Neural progenitor cell (in vitro differentiated cells): ENCODE results near the gene ENPP6. TPM values are rescaled to one million over a fixed set of nuclear protein-coding genes. Genes with fewer than 3 reads are reported as not detected.

Experiments used
- DNase-seq: peaks from one replicate; pipeline ENCODE4 v3.0.0-alpha.2; 2016; ENCODE audit warnings: low spot score
- H2AFZ ChIP-seq: fragments of 200-600 bp; sonication (generic); replicated peaks from 2 replicates; pipeline ENCODE4 v1.6.1; 2016; ENCODE audit warnings: antibody characterized with exemption
- H3F3A ChIP-seq: fragments of 200-600 bp; sonication (generic); 2 replicates; pipeline ENCODE4 v1.6.1; 2016; ENCODE audit warnings: antibody characterized with exemption, low read depth
- H3K27ac ChIP-seq: fragments of 200-600 bp; sonication (generic); 2 replicates; pipeline ENCODE4 v1.5.1; 2016; ENCODE audit warnings: mild to moderate bottlenecking
- H3K27me3 ChIP-seq: fragments of 200-600 bp; sonication (generic); 2 replicates; pipeline ENCODE4 v1.6.1; 2016; ENCODE audit warnings: mild to moderate bottlenecking, moderate library complexity
- H3K36me3 ChIP-seq: fragments of 200-600 bp; sonication (generic); 2 replicates; pipeline ENCODE4 v1.5.1; 2016
- H3K4me1 ChIP-seq: fragments of 200-600 bp; sonication (generic); 2 replicates; pipeline ENCODE4 v1.6.1; 2016; ENCODE audit warnings: mixed run types
- H3K4me2 ChIP-seq: fragments of 200-600 bp; sonication (generic); 2 replicates; pipeline ENCODE4 v1.6.1; 2016
- H3K4me3 ChIP-seq: fragments of 200-600 bp; sonication (generic); 2 replicates; pipeline ENCODE4 v1.5.1; 2016
- H3K79me2 ChIP-seq: fragments of 200-600 bp; sonication (generic); 2 replicates; pipeline ENCODE4 v1.6.1; 2016; ENCODE audit warnings: low read depth
- H3K9ac ChIP-seq: fragments of 200-600 bp; sonication (generic); 2 replicates; pipeline ENCODE4 v1.6.1; 2016
- H3K9me3 ChIP-seq: fragments of 200-600 bp; sonication (generic); 2 replicates; pipeline ENCODE4 v1.5.1; 2016; ENCODE audit warnings: low read depth
- H4K20me1 ChIP-seq: fragments of 200-600 bp; sonication (generic); 2 replicates; pipeline ENCODE4 v1.6.1; 2016; ENCODE audit warnings: low read depth
- H3K27ac Mint-ChIP-seq: 3 replicates; pipeline ENCODE4 v1.8.0; 2021; ENCODE audit warnings: mixed read lengths
- H3K27me3 Mint-ChIP-seq: 2 replicates; pipeline ENCODE4 v1.8.0; 2022; ENCODE audit warnings: low read depth, mild to moderate bottlenecking, inconsistent platforms, moderate library complexity, mixed read lengths; ENCODE audit not compliant: insufficient read depth
- H3K36me3 Mint-ChIP-seq: 3 replicates; pipeline ENCODE4 v1.8.0; 2021; ENCODE audit warnings: mixed read lengths
- H3K4me1 Mint-ChIP-seq: 3 replicates; pipeline ENCODE4 v1.8.0; 2021; ENCODE audit warnings: mixed read lengths
- H3K4me3 Mint-ChIP-seq: 3 replicates; pipeline ENCODE4 v1.8.0; 2021; ENCODE audit warnings: mild to moderate bottlenecking, moderate library complexity, mixed read lengths
- H3K9me3 Mint-ChIP-seq: 3 replicates; pipeline ENCODE4 v1.8.0; 2020; ENCODE audit warnings: mixed read lengths
- CTCF ChIP-seq: fragments of 200-600 bp; sonication (generic); IDR thresholded peaks from 2 replicates; pipeline ENCODE4 v1.5.1; 2017; ENCODE audit warnings: antibody characterized with exemption, mild to moderate bottlenecking
- EZH2 ChIP-seq: fragments of 200-600 bp; sonication (generic); IDR thresholded peaks from 2 replicates; pipeline ENCODE4 v1.6.1; 2017; ENCODE audit warnings: antibody characterized with exemption, mild to moderate bottlenecking, moderate library complexity
- EZH2phosphoT487 ChIP-seq: fragments of 200-600 bp; sonication (generic); IDR thresholded peaks from 2 replicates; pipeline ENCODE4 v1.6.1; 2017; ENCODE audit warnings: antibody characterized with exemption
- total RNA-seq: library from RNA; depleted of rRNA; stranded (reverse); fragments of >200 nt; gene quantifications from 2 replicates; pipeline ENCODE4 v1.2.3, GENCODE V29; 2015; ENCODE audit warnings: low replicate concordance

ENPP6 gene
- total RNA-seq, 1 donor from 2014 or later, result not detected

DNA sequence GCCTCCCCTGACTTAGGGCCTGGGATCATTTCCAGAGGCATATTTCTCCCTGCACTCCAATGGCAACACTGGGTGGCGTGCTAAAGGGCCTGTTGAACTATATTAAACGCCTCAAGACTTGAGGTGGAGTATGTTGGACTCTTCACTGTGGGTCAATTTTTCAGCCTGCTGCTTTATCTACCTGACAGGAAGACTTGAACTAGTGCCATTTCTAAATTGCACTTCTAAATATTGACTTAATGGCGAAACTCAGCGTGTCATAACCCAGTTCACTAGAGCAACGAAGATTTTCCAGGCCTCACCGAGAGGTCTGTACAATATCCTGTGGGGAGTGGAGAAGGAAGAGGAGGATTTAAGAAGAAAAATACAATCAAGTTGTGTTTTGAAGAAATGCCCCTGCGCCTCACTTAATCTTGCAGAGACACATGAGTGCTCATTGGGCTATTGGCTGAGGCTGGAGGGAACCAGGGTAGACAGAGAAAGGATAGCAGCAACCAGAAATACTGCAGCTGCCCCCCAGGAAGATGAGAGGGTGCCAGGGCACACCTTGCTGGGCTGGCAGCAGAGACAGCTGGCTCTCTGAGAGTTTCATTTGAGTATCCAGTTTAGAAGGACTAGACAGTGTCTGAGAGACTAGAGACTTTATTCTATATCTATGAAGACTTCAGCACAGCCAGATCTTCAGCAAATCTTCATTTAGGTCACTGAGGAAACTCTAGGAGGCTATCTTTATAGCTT is 67.4 kb downstream of the ENPP6 start:
- H3K4me1 Mint-ChIP-seq, result peaks cover 4% of the 10 kb centered on the region
- Histone ChIP-seq H2AFZ (no peak overlapping the region), H3K4me2 (no peak overlapping the region), H3K9ac (no peak overlapping the region), H3K79me2 (no peaks in the 10 kb centered on the region), H3F3A (no peaks in the 10 kb centered on the region), H4K20me1 (no peaks in the 10 kb centered on the region), H3K36me3 (no peaks in the 10 kb centered on the region), H3K9me3 (no peaks in the 10 kb centered on the region), H3K27me3 (no peaks in the 10 kb centered on the region), H3K4me3 (no peak overlapping the region), H3K4me1 (no peaks in the 10 kb centered on the region), H3K27ac (no peak overlapping the region)
- peaks cover 2% of the 10 kb centered on the region for H3K36me3 Mint-ChIP-seq
- DNase-seq, result no peak
- H3K4me3 Mint-ChIP-seq, result no peak overlapping the region
- H3K27ac Mint-ChIP-seq, result no peak overlapping the region
- peaks cover 11% of the 10 kb centered on the region for H3K27me3 Mint-ChIP-seq
- no peak for TF ChIP-seq EZH2
- no peak for TF ChIP-seq CTCF
- TF ChIP-seq EZH2phosphoT487, result no peak
- no peaks in the 10 kb centered on the region for H3K9me3 Mint-ChIP-seq

DNA sequence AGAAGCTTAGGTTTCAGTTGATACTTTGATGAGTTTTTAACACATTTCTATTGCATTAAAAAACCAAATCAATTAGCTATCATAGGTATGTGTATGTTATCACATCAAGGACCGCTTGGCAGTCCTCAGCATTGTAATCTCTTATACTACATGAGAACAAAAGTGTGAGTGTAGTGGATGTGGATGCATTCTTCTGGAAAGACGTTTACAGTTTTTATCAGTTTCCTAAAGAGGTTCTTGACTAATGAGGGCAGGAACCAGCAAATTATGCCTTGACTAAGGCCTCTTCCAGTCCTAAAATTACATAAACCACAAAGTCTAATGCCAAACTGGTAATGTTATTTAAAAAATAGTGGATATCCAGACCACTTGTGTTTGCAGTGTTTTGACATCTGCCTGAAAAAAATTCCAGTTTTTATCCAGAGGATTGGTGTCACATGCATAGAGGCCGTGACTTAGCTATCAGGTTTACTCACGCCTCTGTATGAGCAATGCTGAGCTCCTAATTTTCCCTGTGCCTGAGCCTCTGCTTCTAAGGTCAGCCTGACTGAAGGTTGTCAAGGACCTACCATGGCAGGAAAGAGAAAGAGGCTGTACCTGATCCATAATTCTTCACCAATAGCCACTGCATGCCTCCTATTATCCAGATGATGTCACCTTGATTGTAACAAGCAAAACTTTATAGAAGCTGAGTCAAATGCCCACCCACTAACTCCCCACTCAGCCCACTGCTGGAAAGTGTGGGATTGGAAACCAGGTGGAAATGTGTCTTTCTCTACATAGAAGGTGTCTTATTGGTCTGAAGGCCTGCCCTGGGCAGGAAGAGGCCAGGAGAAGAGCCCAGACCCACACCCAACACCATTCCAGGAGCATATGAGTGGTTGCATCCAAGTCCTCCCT is 68.7 kb downstream of the ENPP6 start:
- H3K9me3 Mint-ChIP-seq, result no peaks in the 10 kb centered on the region
- no peak overlapping the region for H2AFZ ChIP-seq
- H3K4me1 Mint-ChIP-seq, result peaks cover 4% of the 10 kb centered on the region
- DNase-seq, result no peak
- peaks cover 2% of the 10 kb centered on the region for H3K36me3 Mint-ChIP-seq
- no peaks in the 10 kb centered on the region for H4K20me1 ChIP-seq
- no peaks in the 10 kb centered on the region for H3K36me3 ChIP-seq
- H3K9ac ChIP-seq, result no peak overlapping the region
- no peak for TF ChIP-seq CTCF
- TF ChIP-seq EZH2, result no peak
- TF ChIP-seq EZH2phosphoT487, result no peak
- H3K9me3 ChIP-seq, result no peaks in the 10 kb centered on the region
- no peaks in the 10 kb centered on the region for H3K27me3 ChIP-seq
- no peaks in the 10 kb centered on the region for H3K79me2 ChIP-seq
- H3K4me2 ChIP-seq, result no peak overlapping the region
- no peaks in the 10 kb centered on the region for H3F3A ChIP-seq
- H3K27me3 Mint-ChIP-seq, result peaks cover 11% of the 10 kb centered on the region
- H3K4me3 ChIP-seq, result no peak overlapping the region
- no peak overlapping the region for H3K27ac Mint-ChIP-seq
- no peak overlapping the region for H3K4me3 Mint-ChIP-seq
- no peak overlapping the region for H3K27ac ChIP-seq
- no peaks in the 10 kb centered on the region for H3K4me1 ChIP-seq

- Mint-ChIP-seq H3K27ac (no peak overlapping the region), H3K9me3 (no peaks in the 10 kb centered on the region)
- DNase-seq, result no peak
Observed at GRCh38 chr4:184147858-184148737, 69.6 kb downstream of the ENPP6 start.

More at GRCh38 chr4:184147858-184148737, 69.6 kb downstream of the ENPP6 start:
- Histone ChIP-seq H3K4me3 (no peak overlapping the region), H3K4me1 (no peaks in the 10 kb centered on the region), H3K9ac (no peak overlapping the region), H2AFZ (no peak overlapping the region), H3F3A (no peaks in the 10 kb centered on the region), H3K36me3 (no peaks in the 10 kb centered on the region), H3K79me2 (no peaks in the 10 kb centered on the region), H3K4me2 (no peak overlapping the region), H3K9me3 (no peaks in the 10 kb centered on the region), H3K27ac (no peak overlapping the region), H4K20me1 (no peaks in the 10 kb centered on the region), H3K27me3 (no peaks in the 10 kb centered on the region)
- no peak overlapping the region for H3K4me3 Mint-ChIP-seq
- no peak for TF ChIP-seq EZH2
- no peak for TF ChIP-seq CTCF
- TF ChIP-seq EZH2phosphoT487, result no peak
- peaks cover 2% of the 10 kb centered on the region for H3K36me3 Mint-ChIP-seq
- H3K4me1 Mint-ChIP-seq, result peaks cover 5% of the 10 kb centered on the region
- peaks cover 9% of the 10 kb centered on the region for H3K27me3 Mint-ChIP-seq
